ENCODE data around the gene MYBPC2.

- TF ChIP-seq CTCF (IDR thresholded peaks at IDR 0.05; ENCODE audit: insufficient read depth, low read length, poor library complexity, severe bottlenecking) (peak; percentile 75), EZH2phosphoT487 (conservative IDR thresholded peaks at IDR 0.05; ENCODE audit: low read length) (no peak)
These were observed 28.6 kb downstream of the MYBPC2 start for GRCh38 chr19:50461066-50461875.
